Measurements from ENCODE around the gene NUAK1. TPM values are rescaled to one million over a fixed set of nuclear protein-coding genes. Genes with fewer than 3 reads are reported as not detected.

The NUAK1 gene
- total RNA-seq, 2 experiments from 2014 or later: 0.03 TPM; not detected in 1

DNA sequence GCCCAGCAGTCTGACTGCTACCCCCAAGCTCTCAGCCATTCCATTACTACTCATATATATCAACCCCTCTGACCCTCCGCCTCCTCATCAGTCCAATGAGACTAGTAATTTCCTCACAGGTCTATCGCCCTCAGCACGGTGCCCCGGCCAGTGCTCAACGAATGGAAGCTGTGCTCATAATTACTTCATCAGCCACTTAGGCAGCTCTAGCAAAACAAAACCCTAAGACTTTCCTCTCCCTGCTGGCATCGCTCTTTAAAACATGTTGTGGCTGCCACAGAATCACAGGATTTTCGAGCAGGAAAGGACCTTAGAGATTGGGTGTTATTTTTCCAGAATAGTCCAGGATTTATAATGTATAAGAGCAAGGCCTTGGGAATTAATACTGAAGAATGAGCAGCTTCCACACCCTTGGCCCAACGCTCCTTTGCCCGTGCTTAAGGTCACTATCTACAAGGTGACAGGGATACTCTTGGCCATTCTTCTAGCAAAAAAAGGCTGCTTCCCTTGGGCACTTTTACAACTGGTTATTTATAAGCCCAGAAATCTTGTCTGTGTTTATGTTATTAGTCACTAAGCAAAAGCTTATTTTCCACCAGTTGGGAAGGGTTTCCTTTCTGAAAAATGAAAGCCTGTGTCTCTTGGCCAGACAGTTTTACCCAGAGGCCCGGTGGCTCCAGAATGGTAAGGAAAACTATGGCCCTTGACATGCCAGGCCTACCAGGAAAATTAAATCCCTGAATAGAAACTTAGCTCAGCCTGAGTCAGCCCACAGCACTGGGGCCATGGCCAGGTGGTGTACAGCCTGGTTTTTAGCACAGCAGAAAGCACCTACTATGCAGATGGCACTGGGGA lies 47.9 kb downstream of the NUAK1 start:
- Histone ChIP-seq H3K79me2 (ENCODE audit: insufficient read depth, low read depth, low read length) (no peaks in the 10 kb centered on the region), H3K27ac (ENCODE audit: low read depth, low read length, poor library complexity, severe bottlenecking) (no peak overlapping the region), H3K9me3 (ENCODE audit: low read length) (no peaks in the 10 kb centered on the region), H3K36me3 (ENCODE audit: insufficient read depth, low read length) (no peaks in the 10 kb centered on the region), H3K4me2 (ENCODE audit: low read length) (no peak overlapping the region), H4K20me1 (ENCODE audit: insufficient read depth, low read length) (no peaks in the 10 kb centered on the region), H2AFZ (ENCODE audit: low read length) (no peak overlapping the region), H3K4me1 (ENCODE audit: insufficient read depth, low read length, poor library complexity, severe bottlenecking) (no peaks in the 10 kb centered on the region), H3K9me2 (ENCODE audit: insufficient read depth, low read length) (no peaks in the 10 kb centered on the region), H3K4me3 (ENCODE audit: low read depth, low read length, poor library complexity, severe bottlenecking) (no peak overlapping the region)
- ChIA-PET CTCF (ENCODE audit: unreplicated experiment) (no interaction called here), POLR2A (no interaction called here)
- intact Hi-C loops (cut with micrococcal nuclease; ENCODE audit: unreplicated experiment): no loop called here
- TF ChIP-seq, protein P1, sequence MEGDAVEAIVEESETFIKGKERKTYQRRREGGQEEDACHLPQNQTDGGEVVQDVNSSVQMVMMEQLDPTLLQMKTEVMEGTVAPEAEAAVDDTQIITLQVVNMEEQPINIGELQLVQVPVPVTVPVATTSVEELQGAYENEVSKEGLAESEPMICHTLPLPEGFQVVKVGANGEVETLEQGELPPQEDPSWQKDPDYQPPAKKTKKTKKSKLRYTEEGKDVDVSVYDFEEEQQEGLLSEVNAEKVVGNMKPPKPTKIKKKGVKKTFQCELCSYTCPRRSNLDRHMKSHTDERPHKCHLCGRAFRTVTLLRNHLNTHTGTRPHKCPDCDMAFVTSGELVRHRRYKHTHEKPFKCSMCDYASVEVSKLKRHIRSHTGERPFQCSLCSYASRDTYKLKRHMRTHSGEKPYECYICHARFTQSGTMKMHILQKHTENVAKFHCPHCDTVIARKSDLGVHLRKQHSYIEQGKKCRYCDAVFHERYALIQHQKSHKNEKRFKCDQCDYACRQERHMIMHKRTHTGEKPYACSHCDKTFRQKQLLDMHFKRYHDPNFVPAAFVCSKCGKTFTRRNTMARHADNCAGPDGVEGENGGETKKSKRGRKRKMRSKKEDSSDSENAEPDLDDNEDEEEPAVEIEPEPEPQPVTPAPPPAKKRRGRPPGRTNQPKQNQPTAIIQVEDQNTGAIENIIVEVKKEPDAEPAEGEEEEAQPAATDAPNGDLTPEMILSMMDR (conservative IDR thresholded peaks at IDR 0.05; ENCODE audit: low read length): no peak
- no peak for TF ChIP-seq EZH2phosphoT487 (IDR thresholded peaks at IDR 0.05; ENCODE audit: borderline replicate concordance, low read depth, low read length)
- DNase-seq (ENCODE audit: low spot score): no peak
- BruUV-seq (replicated peaks): no TSS peak

DNA sequence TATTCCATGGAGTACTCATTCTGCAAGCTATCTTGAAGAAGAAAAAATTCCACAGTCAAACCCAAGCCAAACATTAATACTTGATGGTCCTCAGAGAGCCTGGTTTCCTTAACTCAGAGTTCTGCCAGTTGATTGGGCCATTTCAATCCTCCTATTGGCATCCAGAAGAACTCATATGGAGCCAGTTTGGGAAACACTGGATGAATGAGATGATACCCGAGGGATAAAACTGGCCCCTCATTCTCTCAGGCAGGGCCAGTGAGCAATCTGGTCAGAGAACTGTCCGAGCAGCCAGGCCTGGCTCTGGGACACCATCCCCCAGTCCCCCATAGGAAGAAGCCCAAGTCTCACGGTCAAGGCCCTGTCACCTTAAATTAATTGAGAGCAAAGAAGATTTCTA lies 48.8 kb downstream of the NUAK1 start:
- no peak overlapping the region for H3K4me2 ChIP-seq (ENCODE audit: low read length)
- CTCF ChIA-PET (ENCODE audit: unreplicated experiment): no interaction called here

More for the DNA sequence above, 48.8 kb downstream of the NUAK1 start:
- Histone ChIP-seq H3K79me2 (ENCODE audit: insufficient read depth, low read depth, low read length) (no peaks in the 10 kb centered on the region), H4K20me1 (ENCODE audit: insufficient read depth, low read length) (no peaks in the 10 kb centered on the region), H3K4me1 (ENCODE audit: insufficient read depth, low read length, poor library complexity, severe bottlenecking) (no peaks in the 10 kb centered on the region), H3K27ac (ENCODE audit: low read depth, low read length, poor library complexity, severe bottlenecking) (no peak overlapping the region), H2AFZ (ENCODE audit: low read length) (no peak overlapping the region), H3K4me3 (ENCODE audit: low read depth, low read length, poor library complexity, severe bottlenecking) (no peak overlapping the region), H3K9me2 (ENCODE audit: insufficient read depth, low read length) (no peaks in the 10 kb centered on the region), H3K36me3 (ENCODE audit: insufficient read depth, low read length) (no peaks in the 10 kb centered on the region), H3K9me3 (ENCODE audit: low read length) (no peaks in the 10 kb centered on the region)
- DNase-seq (ENCODE audit: low spot score): no peak
- TF ChIP-seq, protein P1 (conservative IDR thresholded peaks at IDR 0.05; ENCODE audit: low read length): no peak
- TF ChIP-seq EZH2phosphoT487 (IDR thresholded peaks at IDR 0.05; ENCODE audit: borderline replicate concordance, low read depth, low read length): no peak
- POLR2A ChIA-PET: no interaction called here
- BruUV-seq (replicated peaks): no TSS peak
- intact Hi-C loops (cut with micrococcal nuclease; ENCODE audit: unreplicated experiment): no loop called here
